Measurements from ENCODE around the gene PLEKHD1. TPM values are rescaled to one million over a fixed set of nuclear protein-coding genes. Genes with fewer than 3 reads are reported as not detected.
"Not testable (repeated sequence)": the region's sequence is repeated elsewhere in the genome, so short reads cannot be mapped to it uniquely, and the experiment has no call there.

PLEKHD1 gene
- total RNA-seq, 1 experiment from 2014 or later, result 1.0 TPM

DNA sequence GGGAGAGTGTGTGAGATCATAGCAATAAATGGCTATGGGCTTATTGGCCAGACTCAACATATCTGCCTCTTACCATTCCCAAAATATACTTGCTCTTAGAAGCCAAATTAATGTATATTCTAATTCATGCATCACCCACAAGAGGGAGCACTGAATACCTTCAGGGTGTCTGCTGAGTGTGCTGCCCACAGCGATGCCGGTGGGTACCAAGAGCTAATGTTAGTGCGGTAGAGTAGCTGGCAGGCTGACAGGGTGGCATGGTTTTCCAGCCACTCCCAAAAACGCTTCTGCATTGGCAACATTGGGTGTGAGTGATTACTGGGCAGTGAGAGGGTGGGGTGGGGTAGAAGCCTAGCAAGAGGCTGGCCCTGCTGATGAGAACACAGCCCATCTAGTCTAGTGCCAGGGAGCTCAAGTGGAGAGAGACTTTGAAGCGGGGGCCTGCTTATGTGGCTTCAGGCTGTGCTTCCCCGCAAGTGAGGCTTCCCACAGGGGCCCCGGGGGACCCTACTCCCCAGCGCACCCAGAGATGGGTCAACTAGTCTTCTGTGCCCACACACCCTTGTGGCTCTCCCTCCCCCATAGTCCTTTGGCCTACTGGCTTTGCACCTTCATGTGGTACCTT is 9.2 kb upstream of the PLEKHD1 start:
- DNase-seq (ENCODE audit: low spot score) (no peak), ATAC-seq (peak; percentile 78)
- ChIA-PET CTCF (interaction anchor here (0.5 to 3.2 kb wide), 37 partner anchors 9 to 468 kb away, joined by 3 to 27 read pairs (median 4); partner anchors contain the start of genes CCDC177, ERH, PLEKHD1 and SLC39A9), POLR2A (no interaction called here)
- Mint-ChIP-seq H3K4me3 (no peak overlapping the region), H3K27me3 (ENCODE audit: low read depth) (peaks cover 3% of the 10 kb centered on the region), H3K4me1 (no peaks in the 10 kb centered on the region), H3K27ac (no peak overlapping the region), H3K9me3 (peaks cover 16% of the 10 kb centered on the region), H3K36me3 (no peaks in the 10 kb centered on the region)
- TF ChIP-seq NFATC4 (CRISPR knock-in tag; IDR thresholded peaks at IDR 0.05) (no peak), TEAD4 (CRISPR knock-in tag; IDR thresholded peaks at IDR 0.05) (no peak), RORB (CRISPR knock-in tag; IDR thresholded peaks at IDR 0.05) (no peak), KAT7 (CRISPR knock-in tag; IDR thresholded peaks at IDR 0.05; ENCODE audit: borderline replicate concordance) (no peak), NR1H2 (CRISPR knock-in tag; IDR thresholded peaks at IDR 0.05) (no peak), ELF4 (CRISPR knock-in tag; IDR thresholded peaks at IDR 0.05; ENCODE audit: low read depth) (no peak), IRF2 (CRISPR knock-in tag; IDR thresholded peaks at IDR 0.05; ENCODE audit: borderline replicate concordance, low read depth) (no peak), HMGA2 (CRISPR knock-in tag; IDR thresholded peaks at IDR 0.05) (no peak), ZNF416 (CRISPR knock-in tag; IDR thresholded peaks at IDR 0.05) (no peak), ZNF317 (CRISPR knock-in tag; IDR thresholded peaks at IDR 0.05; ENCODE audit: borderline replicate concordance, low read depth) (no peak)
- TF ChIP-seq, protein P1, sequence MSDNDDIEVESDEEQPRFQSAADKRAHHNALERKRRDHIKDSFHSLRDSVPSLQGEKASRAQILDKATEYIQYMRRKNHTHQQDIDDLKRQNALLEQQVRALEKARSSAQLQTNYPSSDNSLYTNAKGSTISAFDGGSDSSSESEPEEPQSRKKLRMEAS (CRISPR knock-in tag; IDR thresholded peaks at IDR 0.05), result no peak
- TF ChIP-seq, protein P2, sequence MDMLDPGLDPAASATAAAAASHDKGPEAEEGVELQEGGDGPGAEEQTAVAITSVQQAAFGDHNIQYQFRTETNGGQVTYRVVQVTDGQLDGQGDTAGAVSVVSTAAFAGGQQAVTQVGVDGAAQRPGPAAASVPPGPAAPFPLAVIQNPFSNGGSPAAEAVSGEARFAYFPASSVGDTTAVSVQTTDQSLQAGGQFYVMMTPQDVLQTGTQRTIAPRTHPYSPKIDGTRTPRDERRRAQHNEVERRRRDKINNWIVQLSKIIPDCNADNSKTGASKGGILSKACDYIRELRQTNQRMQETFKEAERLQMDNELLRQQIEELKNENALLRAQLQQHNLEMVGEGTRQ (CRISPR knock-in tag; IDR thresholded peaks at IDR 0.05), result no peak
- TF ChIP-seq, protein P3, sequence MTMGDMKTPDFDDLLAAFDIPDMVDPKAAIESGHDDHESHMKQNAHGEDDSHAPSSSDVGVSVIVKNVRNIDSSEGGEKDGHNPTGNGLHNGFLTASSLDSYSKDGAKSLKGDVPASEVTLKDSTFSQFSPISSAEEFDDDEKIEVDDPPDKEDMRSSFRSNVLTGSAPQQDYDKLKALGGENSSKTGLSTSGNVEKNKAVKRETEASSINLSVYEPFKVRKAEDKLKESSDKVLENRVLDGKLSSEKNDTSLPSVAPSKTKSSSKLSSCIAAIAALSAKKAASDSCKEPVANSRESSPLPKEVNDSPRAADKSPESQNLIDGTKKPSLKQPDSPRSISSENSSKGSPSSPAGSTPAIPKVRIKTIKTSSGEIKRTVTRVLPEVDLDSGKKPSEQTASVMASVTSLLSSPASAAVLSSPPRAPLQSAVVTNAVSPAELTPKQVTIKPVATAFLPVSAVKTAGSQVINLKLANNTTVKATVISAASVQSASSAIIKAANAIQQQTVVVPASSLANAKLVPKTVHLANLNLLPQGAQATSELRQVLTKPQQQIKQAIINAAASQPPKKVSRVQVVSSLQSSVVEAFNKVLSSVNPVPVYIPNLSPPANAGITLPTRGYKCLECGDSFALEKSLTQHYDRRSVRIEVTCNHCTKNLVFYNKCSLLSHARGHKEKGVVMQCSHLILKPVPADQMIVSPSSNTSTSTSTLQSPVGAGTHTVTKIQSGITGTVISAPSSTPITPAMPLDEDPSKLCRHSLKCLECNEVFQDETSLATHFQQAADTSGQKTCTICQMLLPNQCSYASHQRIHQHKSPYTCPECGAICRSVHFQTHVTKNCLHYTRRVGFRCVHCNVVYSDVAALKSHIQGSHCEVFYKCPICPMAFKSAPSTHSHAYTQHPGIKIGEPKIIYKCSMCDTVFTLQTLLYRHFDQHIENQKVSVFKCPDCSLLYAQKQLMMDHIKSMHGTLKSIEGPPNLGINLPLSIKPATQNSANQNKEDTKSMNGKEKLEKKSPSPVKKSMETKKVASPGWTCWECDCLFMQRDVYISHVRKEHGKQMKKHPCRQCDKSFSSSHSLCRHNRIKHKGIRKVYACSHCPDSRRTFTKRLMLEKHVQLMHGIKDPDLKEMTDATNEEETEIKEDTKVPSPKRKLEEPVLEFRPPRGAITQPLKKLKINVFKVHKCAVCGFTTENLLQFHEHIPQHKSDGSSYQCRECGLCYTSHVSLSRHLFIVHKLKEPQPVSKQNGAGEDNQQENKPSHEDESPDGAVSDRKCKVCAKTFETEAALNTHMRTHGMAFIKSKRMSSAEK (CRISPR knock-in tag; IDR thresholded peaks at IDR 0.05; ENCODE audit: borderline replicate concordance), result no peak
- TF ChIP-seq, protein P4, sequence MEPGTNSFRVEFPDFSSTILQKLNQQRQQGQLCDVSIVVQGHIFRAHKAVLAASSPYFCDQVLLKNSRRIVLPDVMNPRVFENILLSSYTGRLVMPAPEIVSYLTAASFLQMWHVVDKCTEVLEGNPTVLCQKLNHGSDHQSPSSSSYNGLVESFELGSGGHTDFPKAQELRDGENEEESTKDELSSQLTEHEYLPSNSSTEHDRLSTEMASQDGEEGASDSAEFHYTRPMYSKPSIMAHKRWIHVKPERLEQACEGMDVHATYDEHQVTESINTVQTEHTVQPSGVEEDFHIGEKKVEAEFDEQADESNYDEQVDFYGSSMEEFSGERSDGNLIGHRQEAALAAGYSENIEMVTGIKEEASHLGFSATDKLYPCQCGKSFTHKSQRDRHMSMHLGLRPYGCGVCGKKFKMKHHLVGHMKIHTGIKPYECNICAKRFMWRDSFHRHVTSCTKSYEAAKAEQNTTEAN (CRISPR knock-in tag; IDR thresholded peaks at IDR 0.05), result no peak
- TF ChIP-seq, protein P5, sequence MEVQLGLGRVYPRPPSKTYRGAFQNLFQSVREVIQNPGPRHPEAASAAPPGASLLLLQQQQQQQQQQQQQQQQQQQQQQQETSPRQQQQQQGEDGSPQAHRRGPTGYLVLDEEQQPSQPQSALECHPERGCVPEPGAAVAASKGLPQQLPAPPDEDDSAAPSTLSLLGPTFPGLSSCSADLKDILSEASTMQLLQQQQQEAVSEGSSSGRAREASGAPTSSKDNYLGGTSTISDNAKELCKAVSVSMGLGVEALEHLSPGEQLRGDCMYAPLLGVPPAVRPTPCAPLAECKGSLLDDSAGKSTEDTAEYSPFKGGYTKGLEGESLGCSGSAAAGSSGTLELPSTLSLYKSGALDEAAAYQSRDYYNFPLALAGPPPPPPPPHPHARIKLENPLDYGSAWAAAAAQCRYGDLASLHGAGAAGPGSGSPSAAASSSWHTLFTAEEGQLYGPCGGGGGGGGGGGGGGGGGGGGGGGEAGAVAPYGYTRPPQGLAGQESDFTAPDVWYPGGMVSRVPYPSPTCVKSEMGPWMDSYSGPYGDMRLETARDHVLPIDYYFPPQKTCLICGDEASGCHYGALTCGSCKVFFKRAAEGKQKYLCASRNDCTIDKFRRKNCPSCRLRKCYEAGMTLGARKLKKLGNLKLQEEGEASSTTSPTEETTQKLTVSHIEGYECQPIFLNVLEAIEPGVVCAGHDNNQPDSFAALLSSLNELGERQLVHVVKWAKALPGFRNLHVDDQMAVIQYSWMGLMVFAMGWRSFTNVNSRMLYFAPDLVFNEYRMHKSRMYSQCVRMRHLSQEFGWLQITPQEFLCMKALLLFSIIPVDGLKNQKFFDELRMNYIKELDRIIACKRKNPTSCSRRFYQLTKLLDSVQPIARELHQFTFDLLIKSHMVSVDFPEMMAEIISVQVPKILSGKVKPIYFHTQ (CRISPR knock-in tag; IDR thresholded peaks at IDR 0.05), result no peak
- TF ChIP-seq, protein P6, sequence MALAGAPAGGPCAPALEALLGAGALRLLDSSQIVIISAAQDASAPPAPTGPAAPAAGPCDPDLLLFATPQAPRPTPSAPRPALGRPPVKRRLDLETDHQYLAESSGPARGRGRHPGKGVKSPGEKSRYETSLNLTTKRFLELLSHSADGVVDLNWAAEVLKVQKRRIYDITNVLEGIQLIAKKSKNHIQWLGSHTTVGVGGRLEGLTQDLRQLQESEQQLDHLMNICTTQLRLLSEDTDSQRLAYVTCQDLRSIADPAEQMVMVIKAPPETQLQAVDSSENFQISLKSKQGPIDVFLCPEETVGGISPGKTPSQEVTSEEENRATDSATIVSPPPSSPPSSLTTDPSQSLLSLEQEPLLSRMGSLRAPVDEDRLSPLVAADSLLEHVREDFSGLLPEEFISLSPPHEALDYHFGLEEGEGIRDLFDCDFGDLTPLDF (CRISPR knock-in tag; IDR thresholded peaks at IDR 0.05), result no peak
- TF ChIP-seq, protein P7, sequence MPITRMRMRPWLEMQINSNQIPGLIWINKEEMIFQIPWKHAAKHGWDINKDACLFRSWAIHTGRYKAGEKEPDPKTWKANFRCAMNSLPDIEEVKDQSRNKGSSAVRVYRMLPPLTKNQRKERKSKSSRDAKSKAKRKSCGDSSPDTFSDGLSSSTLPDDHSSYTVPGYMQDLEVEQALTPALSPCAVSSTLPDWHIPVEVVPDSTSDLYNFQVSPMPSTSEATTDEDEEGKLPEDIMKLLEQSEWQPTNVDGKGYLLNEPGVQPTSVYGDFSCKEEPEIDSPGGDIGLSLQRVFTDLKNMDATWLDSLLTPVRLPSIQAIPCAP (CRISPR knock-in tag; IDR thresholded peaks at IDR 0.05), result no peak
- TF ChIP-seq, protein P8, sequence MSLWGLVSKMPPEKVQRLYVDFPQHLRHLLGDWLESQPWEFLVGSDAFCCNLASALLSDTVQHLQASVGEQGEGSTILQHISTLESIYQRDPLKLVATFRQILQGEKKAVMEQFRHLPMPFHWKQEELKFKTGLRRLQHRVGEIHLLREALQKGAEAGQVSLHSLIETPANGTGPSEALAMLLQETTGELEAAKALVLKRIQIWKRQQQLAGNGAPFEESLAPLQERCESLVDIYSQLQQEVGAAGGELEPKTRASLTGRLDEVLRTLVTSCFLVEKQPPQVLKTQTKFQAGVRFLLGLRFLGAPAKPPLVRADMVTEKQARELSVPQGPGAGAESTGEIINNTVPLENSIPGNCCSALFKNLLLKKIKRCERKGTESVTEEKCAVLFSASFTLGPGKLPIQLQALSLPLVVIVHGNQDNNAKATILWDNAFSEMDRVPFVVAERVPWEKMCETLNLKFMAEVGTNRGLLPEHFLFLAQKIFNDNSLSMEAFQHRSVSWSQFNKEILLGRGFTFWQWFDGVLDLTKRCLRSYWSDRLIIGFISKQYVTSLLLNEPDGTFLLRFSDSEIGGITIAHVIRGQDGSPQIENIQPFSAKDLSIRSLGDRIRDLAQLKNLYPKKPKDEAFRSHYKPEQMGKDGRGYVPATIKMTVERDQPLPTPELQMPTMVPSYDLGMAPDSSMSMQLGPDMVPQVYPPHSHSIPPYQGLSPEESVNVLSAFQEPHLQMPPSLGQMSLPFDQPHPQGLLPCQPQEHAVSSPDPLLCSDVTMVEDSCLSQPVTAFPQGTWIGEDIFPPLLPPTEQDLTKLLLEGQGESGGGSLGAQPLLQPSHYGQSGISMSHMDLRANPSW (CRISPR knock-in tag; conservative IDR thresholded peaks at IDR 0.05; ENCODE audit: low read depth), result no peak

DNA sequence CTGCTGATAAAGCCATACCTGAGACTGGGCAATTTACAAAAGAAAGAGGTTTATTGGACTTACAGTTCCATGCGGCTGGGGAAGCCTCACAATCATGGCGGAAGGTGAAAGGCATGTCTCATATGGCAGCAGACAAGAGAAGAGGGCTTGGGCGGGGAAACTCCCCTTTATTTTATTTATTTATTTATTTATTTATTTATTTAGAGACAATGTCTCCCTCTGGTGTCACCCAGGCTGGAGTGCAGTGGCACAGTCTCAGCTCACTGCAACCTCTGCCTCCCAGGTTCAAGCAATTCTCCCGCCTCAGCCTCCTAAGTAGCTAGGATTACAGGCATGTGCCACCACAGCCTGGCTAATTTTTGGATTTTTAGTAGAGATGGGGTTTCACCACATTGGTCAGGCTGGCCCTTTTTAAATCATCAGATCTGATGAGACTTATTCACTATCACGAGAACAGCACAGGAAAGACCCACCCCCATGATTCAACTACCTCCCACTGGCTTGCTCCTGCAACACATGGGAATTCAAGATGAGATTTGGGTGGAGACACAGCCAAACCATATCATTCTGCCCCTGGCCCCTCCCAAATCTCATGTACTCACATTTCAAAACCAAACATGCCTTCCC is 7.6 kb upstream of the PLEKHD1 start:
- CTCF ChIA-PET, result interaction anchor here (1.4 to 3.2 kb wide), 2 partner anchors 17 to 26 kb away, joined by 6 to 19 read pairs; no protein-coding TSS in a partner anchor
- DNase-seq (ENCODE audit: low spot score); H3K36me3 Mint-ChIP-seq; ATAC-seq; H3K4me3 Mint-ChIP-seq; H3K4me1 Mint-ChIP-seq; H3K27ac Mint-ChIP-seq; POLR2A ChIA-PET: not testable (repeated sequence)
- Mint-ChIP-seq H3K27me3 (ENCODE audit: low read depth) (peaks cover 11% of the 10 kb centered on the region), H3K9me3 (peaks cover 16% of the 10 kb centered on the region)
